CD14-positive monocyte (primary cell): ENCODE measurements around the gene CYP2W1. TPM values are rescaled to one million over a fixed set of nuclear protein-coding genes. Genes with fewer than 3 reads are reported as not detected.

ENCODE experiments used
- DNase-seq, 3 donors: peaks; one replicate each; pipeline ENCODE4 v3.0.0-alpha.2; 2011 to 2022
- H2AFZ ChIP-seq: 2 replicates; pipeline ENCODE4 v1.6.0; 2012; ENCODE audit warnings: mild to moderate bottlenecking, low read depth, low read length, inconsistent platforms; ENCODE audit not compliant: insufficient read depth, poor library complexity, severe bottlenecking
- H3K27ac ChIP-seq, 2 donors: 1 replicate in 1 of 2; 2 replicates in 1 of 2; pipeline ENCODE4 v1.5.1; 2012 to 2013; ENCODE audit warnings: low read length in 2 of 2, control low read depth in 1 of 2, inconsistent platforms in 1 of 2, low read depth in 1 of 2, mild to moderate bottlenecking in 1 of 2
- H3K27me3 ChIP-seq, 2 donors: one replicate each; pipeline versions ENCODE4 v1.6.0 to v1.6.1; 2011 to 2013; ENCODE audit warnings: low read length in 2 of 2; ENCODE audit not compliant: control insufficient read depth in 2 of 2, insufficient read depth in 2 of 2
- H3K36me3 ChIP-seq, 2 donors: replicated peaks in 1 of 2; 1 replicate in 1 of 2; 2 replicates in 1 of 2; pipeline versions ENCODE4 v1.5.1 to v1.6.1; 2012 to 2013; ENCODE audit warnings: low read length in 2 of 2, control low read depth in 1 of 2, inconsistent platforms in 1 of 2, mild to moderate bottlenecking in 1 of 2; ENCODE audit not compliant: insufficient read depth in 2 of 2, control insufficient read depth in 1 of 2
- H3K4me1 ChIP-seq, 2 donors: 1 replicate in 1 of 2; 2 replicates in 1 of 2; pipeline versions ENCODE4 v1.5.1 to v1.6.1; 2012 to 2013; ENCODE audit warnings: low read length in 2 of 2, control low read depth in 1 of 2, inconsistent platforms in 1 of 2, mild to moderate bottlenecking in 1 of 2, moderate library complexity in 1 of 2; ENCODE audit not compliant: insufficient read depth in 2 of 2, control insufficient read depth in 1 of 2
- H3K4me2 ChIP-seq: replicated peaks from 2 replicates; pipeline ENCODE3; 2012; ENCODE audit warnings: low read length, moderate library complexity, mild to moderate bottlenecking; ENCODE audit not compliant: poor library complexity, severe bottlenecking; ENCODE audit errors: extremely low read depth
- H3K4me3 ChIP-seq, 3 experiments: fragments of 200-600 bp in 1 of 3; sonication (generic) in 1 of 3; replicated peaks in 1 of 3; 1 replicate in 2 of 3; 2 replicates in 1 of 3; pipeline ENCODE4 v1.5.1; 2011 to 2013; ENCODE audit warnings: low read length in 3 of 3, mild to moderate bottlenecking in 3 of 3, control low read depth in 2 of 3, low read depth in 2 of 3, inconsistent platforms in 1 of 3, moderate library complexity in 1 of 3
- H3K79me2 ChIP-seq: 2 replicates; pipeline ENCODE4 v1.6.0; 2012; ENCODE audit warnings: mild to moderate bottlenecking, control low read depth, inconsistent platforms, low read length, moderate library complexity; ENCODE audit not compliant: insufficient read depth
- H3K9ac ChIP-seq: 2 replicates; pipeline ENCODE4 v1.6.0; 2017; ENCODE audit warnings: low read length, mild to moderate bottlenecking; ENCODE audit not compliant: insufficient read depth, poor library complexity, severe bottlenecking
- H3K9me3 ChIP-seq, 2 donors: replicated peaks in 1 of 2; 1 replicate in 1 of 2; 2 replicates in 1 of 2; pipeline versions ENCODE4 v1.5.1 to v1.6.1; 2012 to 2013; ENCODE audit warnings: low read length in 2 of 2, control low read depth in 1 of 2; ENCODE audit not compliant: control insufficient read depth in 1 of 2, insufficient read depth in 1 of 2
- H4K20me1 ChIP-seq: 2 replicates; pipeline ENCODE4 v1.6.0; 2012; ENCODE audit warnings: mild to moderate bottlenecking, low read length, control low read depth, moderate library complexity; ENCODE audit not compliant: insufficient read depth
- H3K27ac Mint-ChIP-seq, 7 donors: one replicate each; pipeline ENCODE4 v1.8.0; 2020; ENCODE audit warnings: mild to moderate bottlenecking in 7 of 7, mixed read lengths in 7 of 7, moderate library complexity in 6 of 7, inconsistent platforms in 2 of 7
- H3K27me3 Mint-ChIP-seq, 3 donors: one replicate each; pipeline ENCODE4 v1.8.0; 2021 to 2022; ENCODE audit warnings: low read depth in 3 of 3, mild to moderate bottlenecking in 3 of 3, mixed read lengths in 3 of 3, moderate library complexity in 3 of 3, inconsistent platforms in 1 of 3
- H3K36me3 Mint-ChIP-seq, 2 donors: one replicate each; pipeline ENCODE4 v1.8.0; 2020; ENCODE audit warnings: mixed read lengths in 2 of 2, inconsistent platforms in 1 of 2, mild to moderate bottlenecking in 1 of 2
- H3K4me1 Mint-ChIP-seq: one replicate; pipeline ENCODE4 v1.8.0; 2020; ENCODE audit warnings: mild to moderate bottlenecking, mixed read lengths
- H3K4me3 Mint-ChIP-seq, 2 donors: one replicate each; pipeline ENCODE4 v1.8.0; 2020; ENCODE audit warnings: mild to moderate bottlenecking in 2 of 2, mixed read lengths in 2 of 2, moderate library complexity in 1 of 2
- H3K9me3 Mint-ChIP-seq, 7 donors: one replicate each; pipeline ENCODE4 v1.8.0; 2020 to 2022; ENCODE audit warnings: mixed read lengths in 7 of 7, mild to moderate bottlenecking in 6 of 7, moderate library complexity in 6 of 7, inconsistent platforms in 2 of 7
- CTCF ChIP-seq: fragments of 200-600 bp; IDR thresholded peaks from one replicate; pipeline ENCODE4 v1.8.0; 2022; ENCODE audit warnings: antibody characterized with exemption, mild to moderate bottlenecking
- WGBS: methylation state at CpG from one replicate; pipeline ENCODE4 v1.1.5; 2013; ENCODE audit warnings: missing lambda C conversion rate; ENCODE audit not compliant: insufficient coverage; 5-methylcytosine and 5-hydroxymethylcytosine counted together
- intact Hi-C, 2 donors: fragments of 100-400 bp; cut with micrococcal nuclease; formaldehyde crosslinking; loops; one replicate each; pipeline versions ENCODE4 v1.15.0 to v1.15.1; 2023
- polyA plus RNA-seq, 3 donors: library from polyadenylated mRNA; depleted of rRNA in 1 of 3; unstranded in 2 of 3; stranded (reverse) in 1 of 3; fragments of 300-500 nt in 2 of 3; fragments of >200 nt in 1 of 3; fragmentation: Illumina TruSeq in 2 of 3; gene quantifications; 1 replicate in 2 of 3; 2 replicates in 1 of 3; pipeline ENCODE4 v1.2.3, GENCODE V29; 2012 to 2021

Gene CYP2W1
- polyA plus RNA-seq, 3 donors = not detected

- Histone ChIP-seq H3K9ac (no peak overlapping the region), H2AFZ (no peak overlapping the region), H3K27ac (no peak overlapping the region), H3K79me2 (peaks cover 36% of the 10 kb centered on the region), H3K27me3 (no peaks in the 10 kb centered on the region), H3K4me2 (peak overlapping the region; percentile 46), H3K9me3 (no peaks in the 10 kb centered on the region), H3K4me3 (peak overlapping the region in 1 of 3 experiments; percentile 65), H4K20me1 (peaks cover 26% of the 10 kb centered on the region), H3K36me3 (peaks cover 0 to 5% of the 10 kb centered on the region in 2 donors), H3K4me1 (peaks cover 82 to 90% of the 10 kb centered on the region in 2 donors)
- Mint-ChIP-seq H3K36me3 (peaks cover 2 to 15% of the 10 kb centered on the region in 2 donors), H3K27me3 (peaks cover 0 to 4% (median 1%) of the 10 kb centered on the region in 3 donors), H3K9me3 (no peaks in the 10 kb centered on the region), H3K4me1 (peaks cover 65% of the 10 kb centered on the region), H3K4me3 (no peak overlapping the region), H3K27ac (peak overlapping the region in 1 of 7 donors; percentile 81)
- intact Hi-C loops = loop anchor here (5.0 kb wide), 2 partner anchors 34 to 354 kb away; no protein-coding TSS in a partner anchor
- WGBS = 79% methylated on average over 4 of the region's 10 CpGs
- no peak for DNase-seq
- TF ChIP-seq CTCF = no peak
These were observed 26.9 kb upstream of the CYP2W1 start for GRCh38 chr7:956031-956430.

- H3K4me3 Mint-ChIP-seq = no peak overlapping the region
- intact Hi-C loops = loop anchor here (5.0 kb wide), 2 partner anchors 35 to 355 kb away; no protein-coding TSS in a partner anchor
- whole genome bisulfite sequencing = 61% methylated on average over 26 of the region's 32 CpGs
These were observed 25.4 kb upstream of the CYP2W1 start for GRCh38 chr7:957418-958220.

More at GRCh38 chr7:957418-958220, 25.4 kb upstream of the CYP2W1 start:
- H3K9ac ChIP-seq = peak overlapping the region; percentile 62
- peak overlapping the region; percentile 66 to 85 for H3K27ac ChIP-seq
- H3K9me3 ChIP-seq = no peaks in the 10 kb centered on the region
- H3K27me3 ChIP-seq = no peaks in the 10 kb centered on the region
- H3K4me1 Mint-ChIP-seq = peaks cover 62% of the 10 kb centered on the region
- H2AFZ ChIP-seq = peak overlapping the region; percentile 66
- peak overlapping the region; percentile 45 for H3K4me2 ChIP-seq
- H3K9me3 Mint-ChIP-seq = no peaks in the 10 kb centered on the region
- peaks cover 0 to 3% of the 10 kb centered on the region in 2 donors for H3K36me3 Mint-ChIP-seq
- H4K20me1 ChIP-seq = peaks cover 16% of the 10 kb centered on the region
- peaks cover 0 to under 1% of the 10 kb centered on the region in 2 donors for H3K36me3 ChIP-seq
- peaks cover 1 to 4% (median 2%) of the 10 kb centered on the region in 3 donors for H3K27me3 Mint-ChIP-seq
- peaks cover 20% of the 10 kb centered on the region for H3K79me2 ChIP-seq
- TF ChIP-seq CTCF = no peak
- peak; percentile 89 to 93 (median 92) for DNase-seq
- peak overlapping the region in 1 of 3 experiments; percentile 45 for H3K4me3 ChIP-seq
- H3K27ac Mint-ChIP-seq = peak overlapping the region; percentile 53 to 90 (median 75)
- peaks cover 84 to 90% of the 10 kb centered on the region in 2 donors for H3K4me1 ChIP-seq
